NK-92 (cell line): ENCODE data around the gene CHRNA10.
"Not testable (repeated sequence)": the region's sequence is repeated elsewhere in the genome, so short reads cannot be mapped to it uniquely, and the experiment has no call there.

Source experiments
- DNase-seq: peaks from one replicate; lab custom pipeline; 2025; ENCODE audit not compliant: unreplicated experiment; lab: John Stamatoyannopoulos, UW

Gene CHRNA10

DNA sequence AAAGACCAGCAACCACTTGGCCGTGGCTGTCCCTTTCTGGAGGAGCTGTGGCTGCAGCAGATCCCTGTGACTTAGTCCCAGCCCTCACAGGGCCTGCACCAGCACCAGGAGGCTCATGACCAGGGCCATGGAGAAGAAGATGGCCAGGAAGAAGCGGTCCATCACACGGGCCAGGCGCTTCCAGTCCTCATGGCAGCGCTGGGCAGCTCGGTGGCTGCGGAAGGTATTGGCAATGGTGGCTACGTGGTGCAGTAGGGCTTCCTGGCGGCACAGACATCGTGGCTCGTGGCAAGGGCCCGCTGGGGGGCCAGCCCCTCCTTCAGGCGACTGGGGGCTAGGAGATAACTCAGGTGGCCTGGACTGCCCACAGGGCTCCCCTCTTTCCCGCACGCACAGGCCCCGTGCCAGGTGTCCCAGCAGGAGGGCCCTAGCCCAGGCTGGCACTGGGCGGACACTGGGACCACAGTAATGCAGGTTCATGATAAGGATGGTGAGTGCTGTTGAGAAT, 5.1 kb downstream of the CHRNA10 start:
- no peak for DNase-seq

DNA sequence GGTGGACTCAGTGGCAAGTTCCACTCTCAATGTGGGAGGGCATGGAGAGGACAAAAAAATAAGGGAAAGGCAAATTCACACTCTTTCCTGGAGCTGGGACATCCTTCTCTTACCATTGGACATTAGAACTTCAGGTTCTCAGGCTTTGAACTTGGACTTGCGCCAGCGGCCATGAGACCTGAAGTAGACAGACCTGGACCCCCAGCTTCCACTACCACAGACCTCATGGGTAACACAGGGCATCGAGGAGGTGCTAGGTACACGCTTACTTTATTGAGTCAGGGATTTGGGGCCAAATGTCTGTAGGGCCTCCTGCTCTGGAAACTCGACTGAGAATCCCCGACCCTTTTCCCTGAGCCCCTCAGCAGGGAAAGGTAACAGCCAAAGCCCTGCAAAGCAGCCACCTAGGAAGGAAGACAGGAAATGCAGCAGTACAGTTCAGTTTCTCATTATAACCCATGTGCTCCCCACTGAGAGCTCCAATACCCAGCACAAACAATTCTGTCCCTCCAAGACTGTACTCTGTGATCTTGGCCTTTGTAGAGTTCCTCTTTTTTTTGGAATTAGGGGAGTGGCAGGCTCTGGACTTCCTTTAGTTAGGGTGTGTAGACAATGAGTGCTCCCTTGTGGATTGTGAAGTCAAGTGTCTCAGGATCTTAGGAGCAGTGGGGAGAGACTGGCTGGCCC, 5.7 kb downstream of the CHRNA10 start:
- no peak for DNase-seq

DNA sequence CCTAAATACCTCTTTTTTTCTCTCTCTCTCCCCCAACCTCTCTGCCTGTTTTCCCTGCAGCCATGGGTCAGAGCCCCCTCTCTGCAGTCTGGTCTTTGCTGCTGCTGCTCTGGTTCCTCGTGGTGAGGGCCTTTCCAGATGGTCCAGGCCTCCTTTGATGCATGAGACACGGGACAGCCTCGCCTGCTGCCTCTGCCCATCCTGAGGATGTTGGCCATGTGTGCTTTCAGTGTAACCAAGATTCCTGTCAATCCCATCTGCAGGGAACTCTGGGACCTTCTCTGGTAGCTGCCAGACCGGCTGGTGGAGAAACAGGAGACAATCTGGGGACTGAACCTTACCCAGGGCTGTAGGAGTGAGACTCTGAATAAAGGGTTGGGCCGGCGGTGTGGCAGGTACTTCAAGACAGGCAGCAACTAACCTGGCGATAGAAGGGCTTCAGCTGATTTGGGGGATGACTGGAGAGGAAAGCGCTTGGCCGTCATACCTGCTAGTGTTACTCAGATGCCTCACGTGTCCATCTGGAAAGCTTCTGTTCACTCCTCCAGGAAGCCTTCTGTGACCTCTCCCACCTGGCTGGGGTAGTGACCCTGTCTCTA, 7.1 kb downstream of the CHRNA10 start:
- no peak for DNase-seq

DNA sequence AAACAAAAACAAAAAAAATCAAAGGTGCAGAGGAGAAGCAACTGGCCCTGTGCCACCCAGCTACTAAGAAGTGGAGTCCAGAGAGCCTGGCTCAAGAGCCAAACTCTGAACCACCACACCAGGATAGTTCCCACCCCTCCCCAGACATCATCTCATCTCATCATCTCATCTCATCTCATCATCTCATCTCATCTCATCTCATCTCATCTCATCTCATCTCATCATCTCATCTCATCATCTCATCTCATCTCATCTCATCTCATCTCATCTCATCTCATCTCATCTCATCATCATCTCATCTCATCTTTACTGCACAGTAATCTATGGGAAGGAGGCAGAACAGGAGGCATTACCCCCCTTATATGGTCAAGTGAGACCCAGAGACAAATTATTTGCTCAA, 8.3 kb downstream of the CHRNA10 start:
- DNase-seq = no peak

DNA sequence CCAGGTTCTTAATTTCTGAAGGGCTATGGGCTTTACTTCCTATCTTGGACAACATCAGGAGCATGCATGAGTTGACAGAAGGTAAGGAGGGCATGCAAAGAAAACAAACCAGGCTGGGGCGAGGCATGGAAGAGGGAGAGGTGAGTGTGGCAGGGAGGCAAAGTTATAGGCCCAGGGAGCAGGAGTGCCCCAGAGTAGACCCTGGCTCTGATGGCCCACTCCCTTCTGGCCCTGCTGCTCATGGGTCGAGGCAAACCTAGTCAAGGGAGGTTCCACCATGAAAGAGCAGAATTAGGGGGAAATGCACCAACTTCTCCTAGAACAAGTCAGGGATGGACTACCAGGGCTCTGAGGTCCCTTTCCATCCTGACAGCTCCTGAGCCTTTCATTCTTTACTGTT, 10.2 kb downstream of the CHRNA10 start:
- DNase-seq = no peak

DNA sequence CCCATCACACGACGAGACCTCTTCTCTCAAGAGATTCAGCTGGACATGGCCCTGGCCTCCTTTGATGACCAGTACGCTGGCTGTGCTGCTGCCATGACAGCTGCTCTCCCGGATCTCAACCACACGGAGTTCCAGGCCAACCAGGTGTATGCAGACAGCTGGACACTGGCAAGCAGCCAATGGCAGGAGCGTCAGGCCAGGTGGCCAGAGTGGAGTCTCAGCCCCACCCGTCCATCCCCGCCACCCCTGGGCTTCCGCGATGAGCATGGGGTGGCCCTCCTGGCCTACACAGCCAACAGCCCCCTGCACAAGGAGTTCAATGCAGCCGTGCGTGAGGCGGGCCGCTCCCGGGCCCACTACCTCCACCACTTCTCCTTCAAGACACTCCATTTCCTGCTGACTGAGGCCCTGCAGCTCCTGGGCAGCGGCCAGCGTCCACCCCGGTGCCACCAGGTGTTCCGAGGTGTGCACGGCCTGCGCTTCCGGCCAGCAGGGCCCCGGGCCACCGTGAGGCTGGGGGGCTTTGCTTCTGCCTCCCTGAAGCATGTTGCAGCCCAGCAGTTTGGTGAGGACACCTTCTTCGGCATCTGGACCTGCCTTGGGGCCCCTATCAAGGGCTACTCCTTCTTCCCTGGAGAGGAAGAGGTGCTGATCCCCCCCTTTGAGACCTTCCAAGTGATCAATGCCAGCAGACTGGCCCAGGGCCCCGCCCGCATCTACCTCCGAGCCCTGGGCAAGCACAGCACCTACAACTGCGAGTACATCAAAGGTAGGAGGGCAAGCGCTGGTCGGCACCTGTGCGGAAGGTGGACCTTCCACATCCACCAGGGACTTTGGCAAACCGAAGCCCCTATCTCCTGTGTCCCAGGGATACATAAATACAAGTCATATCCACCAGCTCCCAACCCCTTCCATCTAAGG, 11.3 kb downstream of the CHRNA10 start:
- DNase-seq = no peak

DNA sequence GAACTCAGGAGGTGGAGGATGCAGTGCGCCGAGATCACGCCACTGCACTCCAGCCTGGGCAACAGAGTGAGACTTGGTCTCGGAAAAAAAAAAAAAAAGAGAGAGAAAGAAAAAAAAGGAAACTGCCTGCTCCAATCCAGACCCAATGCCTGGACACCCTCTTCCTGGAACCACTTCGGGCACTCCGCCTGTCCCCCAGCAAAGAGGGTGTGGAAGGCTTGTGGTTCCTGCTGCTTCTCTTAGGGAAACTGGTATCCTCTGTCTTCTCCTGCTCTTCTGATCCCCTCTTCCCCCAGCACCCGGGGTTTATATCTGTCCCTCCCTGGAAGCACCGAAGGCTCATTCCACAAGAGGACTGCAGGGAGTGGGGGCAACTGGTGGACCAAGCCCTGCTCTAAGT, 12.9 kb downstream of the CHRNA10 start:
- no peak for DNase-seq

DNA sequence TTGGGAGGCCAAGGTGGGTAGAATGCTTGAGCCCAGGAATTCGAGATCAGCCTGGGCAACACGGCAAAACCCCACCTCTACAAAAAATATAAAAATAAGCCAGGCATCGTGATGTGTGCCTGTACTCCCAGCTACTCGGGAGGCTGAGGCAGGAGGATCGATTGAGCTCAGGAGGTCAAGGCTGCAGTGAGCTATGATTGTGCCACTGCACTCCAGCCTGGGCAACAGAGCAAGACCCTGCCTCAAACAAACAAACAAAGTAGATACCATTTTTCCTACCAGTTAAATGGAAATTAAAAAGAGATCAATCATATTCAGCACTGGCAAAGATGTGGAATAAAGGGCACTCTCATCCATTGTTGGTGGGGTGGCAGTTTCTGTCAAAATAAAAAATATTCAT, 13.9 kb downstream of the CHRNA10 start:
- DNase-seq = not testable (repeated sequence)

DNA sequence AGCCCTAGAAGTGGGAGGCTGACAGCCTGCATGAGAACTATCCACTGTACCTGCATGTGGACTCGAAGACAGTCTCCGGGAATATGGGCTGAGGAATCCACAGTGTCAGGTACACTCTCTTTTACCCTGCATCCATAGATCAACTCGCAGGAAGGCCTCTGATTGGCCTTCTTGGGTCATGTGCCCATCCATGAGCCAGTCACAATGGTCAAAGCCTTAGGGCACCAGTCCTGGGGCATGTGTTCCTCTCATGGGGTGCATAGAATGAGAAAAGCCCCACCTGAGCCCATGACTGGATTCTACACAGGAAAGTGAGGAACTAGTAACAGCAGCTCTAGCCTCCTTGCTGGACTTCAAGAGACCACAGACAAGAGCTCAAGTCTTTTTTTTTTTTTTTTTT, 15.6 kb downstream of the CHRNA10 start:
- DNase-seq = no peak

DNA sequence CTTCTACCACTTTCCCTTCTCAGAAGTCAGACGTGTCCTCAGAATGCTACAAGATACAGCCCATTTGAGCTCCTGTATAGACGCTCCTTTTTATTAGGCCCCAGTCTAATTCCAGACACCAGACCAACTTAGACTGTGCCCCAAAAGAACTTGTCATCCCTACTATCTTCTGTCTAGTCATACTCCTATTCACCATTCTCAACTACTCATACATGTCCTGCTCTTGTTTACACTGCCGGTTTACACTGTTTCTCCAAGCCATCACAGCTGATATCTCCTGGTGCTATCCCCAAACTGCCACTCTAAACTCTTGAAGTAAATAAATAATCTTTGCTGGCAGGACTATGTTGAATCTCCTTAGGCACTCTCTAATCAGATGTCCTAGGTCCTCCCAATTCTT, 18.7 kb downstream of the CHRNA10 start:
- not testable (repeated sequence) for DNase-seq

DNA sequence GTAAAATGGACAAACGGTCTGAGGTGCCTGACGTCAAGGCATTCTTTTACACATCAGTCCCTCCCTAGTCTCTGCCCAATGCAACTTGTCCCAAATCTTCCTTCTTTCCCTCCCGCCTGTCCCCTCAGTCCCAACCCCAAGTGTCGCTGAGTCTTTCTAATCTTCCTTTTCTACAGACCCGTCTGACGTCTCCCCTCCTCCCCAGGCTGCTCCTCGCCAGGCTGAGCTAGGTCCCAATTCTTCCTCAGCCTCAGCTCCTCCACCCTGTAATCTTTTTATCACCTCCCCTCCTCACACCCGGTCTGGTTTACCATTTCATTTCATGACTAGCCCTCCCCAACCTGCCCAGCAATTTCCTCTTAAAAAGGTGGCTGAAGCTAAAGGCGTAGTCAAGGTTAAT, 21.8 kb downstream of the CHRNA10 start:
- not testable (repeated sequence) for DNase-seq

DNA sequence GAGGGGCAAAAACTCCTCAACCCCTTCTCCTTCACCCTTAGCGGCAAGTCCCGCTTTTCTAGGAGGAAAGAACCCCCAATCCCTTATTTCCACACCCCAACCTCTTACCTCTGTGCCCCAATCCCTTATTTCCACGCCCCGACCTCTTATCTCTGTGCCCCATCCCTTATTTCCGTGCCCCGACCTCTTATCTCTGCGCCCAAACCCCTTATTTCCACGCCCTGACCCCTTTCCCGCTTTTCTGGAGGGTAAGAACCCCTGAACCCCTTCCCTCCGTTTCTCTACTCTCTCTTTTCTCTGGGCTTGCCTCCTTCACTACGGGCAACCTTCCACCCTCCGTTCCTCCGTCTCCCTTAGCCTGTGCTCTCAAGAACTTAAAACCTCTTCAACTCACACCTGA, 22.3 kb downstream of the CHRNA10 start:
- not testable (repeated sequence) for DNase-seq

DNA sequence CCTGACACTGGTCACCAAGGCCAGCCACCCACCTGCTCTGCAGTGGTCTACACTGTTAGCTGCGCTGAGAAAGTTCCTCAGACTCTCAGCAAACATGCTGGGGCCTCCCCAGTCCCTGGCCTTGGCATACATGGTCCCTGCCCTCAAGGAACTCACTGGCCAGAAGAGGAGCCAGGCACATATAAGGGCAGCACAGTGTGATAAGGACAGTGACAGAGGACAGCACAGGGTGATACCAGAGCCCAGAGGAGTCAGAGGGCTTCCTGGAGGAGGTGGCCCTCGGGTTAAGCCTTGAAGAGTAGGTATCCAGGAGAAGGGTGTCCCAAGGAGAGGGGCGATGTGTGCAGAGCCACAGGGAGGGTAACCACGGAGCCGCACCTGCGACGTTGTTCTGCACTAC, 25.6 kb downstream of the CHRNA10 start:
- no peak for DNase-seq

DNA sequence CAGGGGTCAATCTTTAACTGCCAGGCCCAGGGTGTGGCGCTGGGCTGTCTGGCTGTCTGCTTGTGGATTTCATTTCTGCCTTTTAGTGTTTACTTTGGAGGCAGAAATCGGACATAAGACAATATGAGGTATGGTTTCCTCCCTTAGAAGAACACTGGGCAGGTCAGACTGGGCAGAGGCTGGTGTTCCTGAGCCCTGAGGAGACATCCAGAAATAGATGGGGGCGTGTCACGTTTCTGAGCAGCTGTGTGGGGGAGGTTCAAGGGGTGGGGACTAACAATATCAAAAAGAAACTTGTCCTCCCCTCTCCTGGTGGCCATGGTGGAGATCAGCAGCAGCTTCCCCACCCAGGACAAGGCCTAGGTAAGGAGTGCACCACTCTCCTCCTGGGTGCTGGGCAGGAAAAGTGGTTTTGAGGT, 26.4 kb downstream of the CHRNA10 start, which contains the start of gene ART1:
ART1 (plus strand) TSS at position 312 of the 419 bp plus-strand sequence. CDS start 14,086 bp downstream, outside the sequence.
- DNase-seq = no peak

DNA sequence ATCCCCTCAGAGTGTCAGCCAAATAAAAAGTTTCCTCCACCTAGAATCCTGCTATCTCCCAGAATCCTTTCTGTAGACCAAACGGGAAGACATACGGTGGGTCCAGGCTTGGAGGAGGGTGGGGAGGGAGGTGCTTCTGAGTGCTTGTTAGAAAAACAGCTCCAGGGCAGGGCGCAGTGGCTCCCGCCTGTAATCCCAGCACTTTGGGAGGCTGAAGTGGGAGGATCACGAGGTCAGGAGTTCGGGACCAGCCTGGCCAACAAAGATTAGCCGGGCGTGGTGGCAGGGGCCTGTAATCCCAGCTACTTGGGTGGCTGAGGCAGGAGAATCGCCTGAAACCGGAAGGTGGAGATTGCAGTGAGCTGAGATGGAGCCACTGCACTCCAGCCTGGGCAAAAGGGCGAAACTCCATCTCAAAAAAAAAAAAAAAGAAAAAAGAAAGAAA, 28.1 kb downstream of the CHRNA10 start:
- DNase-seq = not testable (repeated sequence)

DNA sequence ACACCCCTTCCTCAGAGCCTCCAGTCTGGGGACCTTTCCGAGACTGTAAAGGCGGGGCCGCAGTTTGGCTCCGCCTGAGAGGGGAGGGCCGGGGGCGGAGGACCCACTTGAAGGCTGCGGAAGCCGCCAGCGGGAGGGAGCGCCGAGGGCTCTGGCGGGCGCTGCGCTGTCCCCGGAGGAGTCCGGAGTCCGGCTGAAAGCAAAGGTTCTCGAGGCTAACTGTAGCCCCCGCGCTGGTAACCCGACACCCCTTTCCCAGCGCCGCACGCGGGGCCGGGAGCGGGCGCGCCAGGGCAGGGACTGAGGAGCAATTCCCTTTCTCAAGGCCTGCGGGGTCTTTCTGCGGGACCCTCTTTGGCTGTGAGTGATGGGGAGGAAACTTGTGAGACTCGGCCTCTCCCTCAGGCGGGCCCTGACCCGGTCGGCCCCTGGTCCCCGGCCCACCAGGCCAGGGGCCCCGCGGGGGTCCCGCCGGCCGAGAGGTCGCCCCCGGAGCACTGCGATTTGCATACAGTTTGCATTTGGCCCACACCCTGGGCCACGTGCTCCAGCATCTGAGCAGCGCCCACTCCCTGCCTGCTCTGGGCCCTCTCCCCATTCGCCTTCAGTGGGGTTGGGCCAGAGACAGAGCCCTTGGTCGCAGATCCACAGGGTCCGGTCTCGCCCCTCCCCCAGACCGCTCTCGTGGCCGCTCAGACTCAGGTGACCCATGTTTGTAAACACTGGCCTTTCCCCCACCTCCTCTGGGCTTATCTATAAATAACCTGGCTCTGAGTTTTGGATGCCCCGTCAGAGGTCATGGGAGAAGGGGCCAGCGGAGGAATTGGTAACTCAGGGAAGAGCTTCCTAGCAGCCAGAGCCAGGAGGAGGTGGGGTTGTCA, 28.9 kb downstream of the CHRNA10 start:
- no peak for DNase-seq

DNA sequence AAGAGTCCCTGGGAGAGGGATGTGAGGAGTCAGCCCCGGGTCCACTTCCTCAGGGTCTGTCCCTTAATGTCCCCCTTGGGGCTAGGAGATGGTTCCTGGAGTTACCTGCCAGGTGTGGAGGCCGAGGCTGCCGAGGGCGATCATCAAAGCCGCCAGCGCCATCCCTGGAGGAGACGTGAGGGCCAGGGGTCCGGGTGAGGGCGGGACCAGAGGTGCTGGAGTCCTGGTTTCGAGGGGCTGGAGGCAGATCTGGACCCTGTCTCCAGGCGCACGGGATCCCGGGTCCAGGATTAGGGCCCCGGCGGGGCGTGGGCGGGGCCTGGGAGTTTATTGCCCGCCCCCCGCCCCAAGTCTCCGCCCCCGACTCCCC, 29.5 kb downstream of the CHRNA10 start, which contains the start of gene ART5:
ART5 (minus strand) TSS at position 292 of the 370 bp plus-strand sequence; CDS start at position 162, 130 bp downstream.
- no peak for DNase-seq

DNA sequence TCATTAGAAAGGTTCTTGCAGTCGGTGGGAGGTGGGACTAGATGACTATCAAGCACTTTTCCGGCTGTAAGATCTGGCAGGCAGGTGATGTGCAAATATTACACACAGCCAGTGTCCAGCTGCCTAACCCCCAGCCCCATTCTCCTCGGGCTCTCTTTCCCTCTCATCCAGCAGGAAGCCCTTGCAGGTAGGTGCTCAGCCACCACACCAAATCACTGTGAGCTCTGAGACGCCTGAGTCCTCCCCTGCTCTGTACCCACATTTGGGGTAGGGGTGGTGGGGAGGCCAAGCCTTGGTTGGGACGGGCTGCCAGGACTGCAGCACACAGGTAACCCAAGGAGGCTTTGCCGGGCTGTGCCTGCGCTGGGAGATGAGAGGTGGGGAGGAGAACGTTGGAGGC, 30.0 kb downstream of the CHRNA10 start:
- DNase-seq = no peak

DNA sequence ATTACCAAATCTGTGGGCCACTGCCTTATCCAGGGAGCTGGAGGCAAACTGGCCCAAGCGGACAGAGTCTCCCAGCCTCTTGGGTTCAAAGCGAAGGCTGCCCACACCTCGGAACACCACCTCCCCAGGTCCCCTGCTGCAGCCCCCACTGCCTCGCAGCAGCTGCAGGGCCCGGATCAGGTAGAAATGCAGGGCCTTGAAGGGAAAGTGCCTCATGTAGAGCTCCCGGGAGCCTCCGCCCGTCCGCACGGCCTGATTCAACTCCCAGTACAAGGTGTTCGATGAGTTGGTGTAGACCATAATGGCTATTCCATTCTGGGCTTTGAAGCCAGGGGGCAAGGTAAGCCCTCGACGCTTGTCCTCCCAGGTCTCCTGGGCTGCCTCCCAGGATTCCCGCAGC, 31.3 kb downstream of the CHRNA10 start:
- no peak for DNase-seq

DNA sequence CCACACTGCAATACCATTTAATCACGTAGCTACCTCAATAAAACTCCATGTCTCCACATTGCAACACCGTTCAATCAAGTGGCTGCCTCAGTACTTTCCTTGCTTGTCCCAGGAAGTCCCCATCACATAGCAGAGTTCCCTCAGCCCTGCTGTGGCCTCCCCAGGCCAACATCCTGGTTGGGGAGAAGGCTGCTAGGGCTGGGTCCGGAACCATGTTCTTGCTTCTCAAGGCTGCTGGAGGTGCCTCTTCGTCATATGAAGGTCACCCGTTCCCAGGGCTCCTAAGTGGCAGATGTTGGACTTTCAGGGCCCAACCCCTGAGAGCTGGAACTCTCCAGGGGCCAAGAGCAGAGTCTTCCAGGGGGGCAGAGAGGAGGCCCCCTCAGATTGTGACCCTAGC, 32.7 kb downstream of the CHRNA10 start:
- DNase-seq = no peak
